ENCODE data around the gene MAGI2.

- TF ChIP-seq, protein P1, sequence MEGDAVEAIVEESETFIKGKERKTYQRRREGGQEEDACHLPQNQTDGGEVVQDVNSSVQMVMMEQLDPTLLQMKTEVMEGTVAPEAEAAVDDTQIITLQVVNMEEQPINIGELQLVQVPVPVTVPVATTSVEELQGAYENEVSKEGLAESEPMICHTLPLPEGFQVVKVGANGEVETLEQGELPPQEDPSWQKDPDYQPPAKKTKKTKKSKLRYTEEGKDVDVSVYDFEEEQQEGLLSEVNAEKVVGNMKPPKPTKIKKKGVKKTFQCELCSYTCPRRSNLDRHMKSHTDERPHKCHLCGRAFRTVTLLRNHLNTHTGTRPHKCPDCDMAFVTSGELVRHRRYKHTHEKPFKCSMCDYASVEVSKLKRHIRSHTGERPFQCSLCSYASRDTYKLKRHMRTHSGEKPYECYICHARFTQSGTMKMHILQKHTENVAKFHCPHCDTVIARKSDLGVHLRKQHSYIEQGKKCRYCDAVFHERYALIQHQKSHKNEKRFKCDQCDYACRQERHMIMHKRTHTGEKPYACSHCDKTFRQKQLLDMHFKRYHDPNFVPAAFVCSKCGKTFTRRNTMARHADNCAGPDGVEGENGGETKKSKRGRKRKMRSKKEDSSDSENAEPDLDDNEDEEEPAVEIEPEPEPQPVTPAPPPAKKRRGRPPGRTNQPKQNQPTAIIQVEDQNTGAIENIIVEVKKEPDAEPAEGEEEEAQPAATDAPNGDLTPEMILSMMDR (IDR thresholded peaks at IDR 0.05 in 4 of 5, conservative IDR thresholded peaks at IDR 0.05 in 1 of 5) = no peak
- no peak for TF ChIP-seq POLR2A (IDR thresholded peaks at IDR 0.05)
Observed at GRCh38 chr7:78383096-78383880, 1070.2 kb downstream of the MAGI2 start.
